Thymus (tissue), 11 donors: ENCODE measurements around the gene SOD3. TPM values are rescaled to one million over a fixed set of nuclear protein-coding genes. Genes with fewer than 3 reads are reported as not detected.

Experiments used
- DNase-seq, 9 donors: peaks; one replicate each; pipeline ENCODE4 v3.0.0-alpha.2; 2013; ENCODE audit warnings: low spot score in 9 of 9, low read depth in 6 of 9, missing footprints in 1 of 9
- H3K27ac ChIP-seq, 2 donors: one replicate each; pipeline ENCODE4 v1.5.1; 2013; ENCODE audit warnings: control low read depth in 1 of 2, low read depth in 1 of 2, low read length in 1 of 2, mild to moderate bottlenecking in 1 of 2, moderate library complexity in 1 of 2
- H3K27me3 ChIP-seq, 2 donors: one replicate each; pipeline ENCODE4 v1.5.1; 2013; ENCODE audit warnings: low read length in 1 of 2; ENCODE audit not compliant: control insufficient read depth in 2 of 2, insufficient read depth in 1 of 2
- H3K36me3 ChIP-seq, 2 donors: one replicate each; pipeline ENCODE4 v1.5.1; 2013; ENCODE audit warnings: low read length in 1 of 2, mild to moderate bottlenecking in 1 of 2, moderate library complexity in 1 of 2; ENCODE audit not compliant: control insufficient read depth in 2 of 2, insufficient read depth in 2 of 2
- H3K4me1 ChIP-seq, 2 donors: one replicate each; pipeline ENCODE4 v1.5.1; 2013; ENCODE audit warnings: low read length in 2 of 2; ENCODE audit not compliant: control insufficient read depth in 2 of 2, insufficient read depth in 2 of 2
- H3K4me3 ChIP-seq, 2 donors: one replicate each; pipeline ENCODE4 v1.5.1; 2013; ENCODE audit warnings: low read length in 2 of 2, control low read depth in 1 of 2, mild to moderate bottlenecking in 1 of 2
- H3K9me3 ChIP-seq, 2 donors: one replicate each; pipeline ENCODE4 v1.5.1; 2013; ENCODE audit warnings: low read length in 1 of 2, mild to moderate bottlenecking in 1 of 2; ENCODE audit not compliant: control insufficient read depth in 2 of 2, insufficient read depth in 1 of 2
- WGBS: extraction: QIAGEN DNeasy Blood & Tissue Kit; methylation state at CpG from one replicate; pipeline ENCODE4 v1.1.7; 2013; 5-methylcytosine and 5-hydroxymethylcytosine counted together
- polyA plus RNA-seq: library from polyadenylated mRNA; stranded (reverse); fragments of 200-250 nt; gene quantifications from one replicate; pipeline ENCODE4 v1.2.3, GENCODE V29; 2013
- total RNA-seq: library from RNA; stranded (reverse); fragments of 120-200 nt; gene quantifications from one replicate; pipeline ENCODE4 v1.2.4, GENCODE V29; 2013
- donor health status: healthy.

SOD3 gene
- total and polyA plus RNA-seq, 2 donors = 3.1 to 8.8 TPM

DNA sequence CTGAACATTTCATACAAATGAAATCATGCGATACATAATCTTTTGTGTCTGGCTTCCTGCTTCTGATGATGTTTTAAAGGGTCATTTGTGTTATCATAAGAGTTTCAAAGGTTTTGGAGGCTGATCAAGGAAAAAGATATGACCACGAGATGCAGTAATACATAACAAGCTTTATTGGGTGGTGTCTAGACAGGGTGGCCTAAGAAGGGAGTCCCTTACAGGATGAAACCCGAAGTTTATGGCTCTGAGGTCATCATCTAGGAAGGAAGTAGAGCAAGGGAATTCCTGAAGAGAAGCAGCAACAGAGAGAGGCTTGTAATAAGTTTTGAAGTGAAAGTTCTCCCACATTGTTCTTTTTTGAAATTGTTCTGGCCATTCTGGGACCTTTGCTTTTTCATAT is 40.8 kb upstream of the SOD3 start:
- 40% methylated on average over 3 of the region's 3 CpGs for WGBS
- no peaks in the 10 kb centered on the region for H3K27me3 ChIP-seq
- H3K27ac ChIP-seq = no peak overlapping the region
- H3K4me1 ChIP-seq = no peaks in the 10 kb centered on the region
- no peaks in the 10 kb centered on the region for H3K9me3 ChIP-seq
- no peaks in the 10 kb centered on the region for H3K36me3 ChIP-seq
- no peak overlapping the region for H3K4me3 ChIP-seq
- no peak for DNase-seq

DNA sequence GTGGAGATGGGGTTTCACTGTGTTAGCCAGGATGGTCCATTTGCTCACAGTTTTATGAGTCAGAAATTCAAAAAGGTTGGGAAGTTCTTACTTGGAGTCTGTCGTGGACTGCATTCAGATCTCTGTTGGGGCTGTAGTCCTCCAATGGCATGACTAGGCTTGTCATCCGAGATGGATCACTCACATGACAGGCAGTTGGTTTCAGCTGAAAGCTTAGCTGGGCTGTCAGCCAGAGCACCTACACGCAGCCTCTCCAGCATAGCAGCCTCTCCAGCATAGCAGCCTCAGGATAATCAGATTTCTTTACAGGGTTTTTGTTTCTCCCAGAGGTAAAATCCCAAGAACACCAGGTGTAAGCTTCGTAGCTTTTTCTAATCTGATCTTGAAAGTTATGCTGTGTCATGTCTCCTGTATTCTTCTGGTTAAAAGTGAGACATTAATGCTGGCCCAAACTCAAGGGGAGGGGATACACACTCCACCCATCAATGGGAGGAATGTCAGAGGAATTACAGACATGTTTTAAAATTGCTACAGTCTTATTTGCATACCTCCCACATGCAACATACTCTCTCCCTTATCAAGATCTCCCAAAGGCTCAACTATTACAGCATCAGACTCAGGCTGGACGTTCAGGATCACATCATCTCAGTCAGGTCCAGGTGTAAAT is 31.6 kb upstream of the SOD3 start:
- H3K4me1 ChIP-seq = peaks cover 0 to 2% of the 10 kb centered on the region in 2 donors
- H3K27ac ChIP-seq = peak overlapping the region in 1 of 2 donors; percentile 58
- H3K27me3 ChIP-seq = no peaks in the 10 kb centered on the region
- 83% methylated on average over 5 of the region's 5 CpGs for WGBS
- H3K4me3 ChIP-seq = no peak overlapping the region
- no peaks in the 10 kb centered on the region for H3K36me3 ChIP-seq
- H3K9me3 ChIP-seq = no peaks in the 10 kb centered on the region
- peak in 2 of 9 donors; percentile 8 to 25 for DNase-seq

DNA sequence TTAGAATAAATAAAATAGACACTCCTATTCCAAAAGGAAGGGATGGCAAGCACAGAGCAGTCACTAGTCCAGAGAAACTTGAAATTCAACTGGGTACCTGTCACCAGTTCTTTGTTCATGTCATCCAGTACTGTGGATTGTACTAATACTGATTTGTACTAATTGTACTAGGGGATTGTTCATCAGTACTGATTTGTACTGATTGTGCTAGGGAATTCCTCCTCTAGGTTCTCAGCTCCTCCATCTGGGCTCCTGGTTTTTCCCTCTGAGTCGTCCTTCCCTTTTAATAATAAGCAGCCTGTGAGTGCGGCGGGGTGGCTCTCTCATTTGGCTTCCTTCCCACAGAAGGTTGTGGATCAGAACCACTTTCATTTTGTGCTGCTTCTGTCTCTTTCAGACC is 31.0 kb upstream of the SOD3 start:
- Histone ChIP-seq H3K36me3 (no peaks in the 10 kb centered on the region), H3K27ac (peak overlapping the region; percentile 8 to 58), H3K4me1 (peaks cover 0 to 2% of the 10 kb centered on the region in 2 donors), H3K9me3 (no peaks in the 10 kb centered on the region), H3K27me3 (no peaks in the 10 kb centered on the region), H3K4me3 (no peak overlapping the region)
- 86% methylated on average over 3 of the region's 3 CpGs for WGBS
- DNase-seq = no peak

DNA sequence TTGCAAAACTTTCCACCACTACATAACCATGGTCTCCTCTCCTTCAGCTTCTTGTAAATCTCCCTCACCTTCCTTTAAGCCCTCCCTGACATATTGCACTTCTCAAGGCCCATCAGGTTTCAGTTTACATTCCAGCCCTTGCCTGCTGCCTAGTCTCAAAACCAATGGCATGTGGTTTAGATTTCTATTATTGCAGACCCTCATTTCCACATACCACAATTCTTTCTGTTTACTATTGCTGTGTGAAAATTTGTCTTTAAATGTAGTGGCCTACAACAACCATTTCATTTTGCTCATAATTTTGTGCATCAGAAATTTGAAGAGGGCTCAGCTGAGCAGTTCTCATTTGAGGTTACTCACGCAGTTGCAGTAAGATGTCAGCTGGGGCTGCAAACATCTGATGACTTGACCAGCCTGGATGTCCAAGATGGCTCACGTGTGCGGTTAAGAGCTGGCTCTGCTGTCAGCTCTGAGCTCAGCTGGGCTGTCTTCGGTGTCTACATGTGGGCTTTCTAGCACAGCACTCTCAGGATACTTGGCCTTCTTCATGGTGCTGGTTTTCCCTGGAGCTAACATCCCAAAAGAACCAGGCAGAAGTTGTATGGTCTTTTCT is 29.9 kb upstream of the SOD3 start:
- Histone ChIP-seq H3K27ac (no peak overlapping the region), H3K9me3 (no peaks in the 10 kb centered on the region), H3K4me3 (no peak overlapping the region), H3K27me3 (no peaks in the 10 kb centered on the region), H3K36me3 (no peaks in the 10 kb centered on the region), H3K4me1 (peaks cover 0 to 2% of the 10 kb centered on the region in 2 donors)
- no peak for DNase-seq
- WGBS = 96% methylated on average over 4 of the region's 4 CpGs

DNA sequence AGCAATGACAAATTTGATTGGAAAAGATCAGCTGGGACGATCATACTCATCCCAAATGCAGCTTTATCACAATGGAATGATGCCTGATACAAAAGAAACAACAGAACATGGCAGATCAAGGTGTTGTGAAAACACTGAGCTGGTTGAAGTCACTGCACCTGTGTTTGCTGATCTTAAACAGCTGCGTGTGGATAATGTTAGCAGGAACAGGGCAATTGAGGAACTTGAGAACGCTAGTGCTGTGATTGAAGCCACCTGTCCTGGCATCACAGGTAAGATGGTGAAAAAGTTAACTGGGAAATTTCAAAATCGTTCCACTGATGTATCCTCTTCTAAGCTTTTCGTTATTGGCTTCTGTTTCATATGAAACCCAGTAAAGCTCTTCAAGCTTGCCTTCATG is 27.4 kb upstream of the SOD3 start:
- no peak for DNase-seq
- no peaks in the 10 kb centered on the region for H3K36me3 ChIP-seq
- H3K27ac ChIP-seq = no peak overlapping the region
- no peak overlapping the region for H3K4me3 ChIP-seq
- no peaks in the 10 kb centered on the region for H3K9me3 ChIP-seq
- 88% methylated on average over 5 of the region's 5 CpGs for WGBS
- H3K27me3 ChIP-seq = no peaks in the 10 kb centered on the region
- peaks cover 0 to 2% of the 10 kb centered on the region in 2 donors for H3K4me1 ChIP-seq

DNA sequence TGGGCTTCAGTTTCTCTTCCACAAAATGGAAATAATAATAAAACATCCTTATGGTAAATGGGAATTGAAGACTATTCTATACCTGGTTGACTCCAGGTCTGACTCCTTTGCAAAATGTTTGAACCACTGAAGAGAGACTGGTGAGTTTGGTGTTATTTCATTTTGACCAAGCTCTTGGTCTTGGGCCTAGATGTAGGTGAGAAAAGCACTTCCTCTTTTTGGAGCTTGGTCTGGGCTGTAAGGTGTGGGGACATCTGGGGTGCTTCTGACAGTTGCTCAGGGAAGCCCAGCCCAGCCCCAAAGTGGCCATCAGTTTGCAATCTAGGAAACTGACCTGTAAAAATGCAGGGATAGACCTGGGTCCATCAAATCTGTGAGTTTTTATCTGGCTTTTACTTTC is 26.8 kb upstream of the SOD3 start:
- Histone ChIP-seq H3K4me1 (peaks cover 0 to 2% of the 10 kb centered on the region in 2 donors), H3K9me3 (no peaks in the 10 kb centered on the region), H3K27me3 (no peaks in the 10 kb centered on the region), H3K27ac (no peak overlapping the region), H3K36me3 (no peaks in the 10 kb centered on the region), H3K4me3 (no peak overlapping the region)
- DNase-seq = no peak

DNA sequence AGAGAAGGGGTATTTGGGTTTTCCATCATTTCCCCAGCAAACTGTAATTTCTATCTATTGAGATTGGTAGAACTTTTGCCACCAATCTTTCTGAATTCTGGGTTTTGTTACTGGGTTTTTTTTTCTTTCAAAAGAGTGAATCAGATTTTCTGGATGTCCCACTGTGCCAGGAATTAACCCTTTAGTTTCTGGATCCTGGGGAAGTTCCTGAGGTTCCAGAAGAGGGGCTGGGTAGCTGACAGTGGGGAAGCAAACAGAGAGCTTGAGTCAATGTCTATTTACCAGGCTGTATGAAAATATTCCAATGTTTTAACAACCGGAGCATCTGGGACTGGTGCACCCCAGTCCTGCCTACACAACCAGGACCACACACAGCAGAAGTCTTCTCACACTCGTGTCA is 25.8 kb upstream of the SOD3 start:
- WGBS = 94% methylated on average over 2 of the region's 2 CpGs
- Histone ChIP-seq H3K4me3 (no peak overlapping the region), H3K9me3 (no peaks in the 10 kb centered on the region), H3K4me1 (peaks cover 0 to 2% of the 10 kb centered on the region in 2 donors), H3K36me3 (no peaks in the 10 kb centered on the region), H3K27me3 (no peaks in the 10 kb centered on the region), H3K27ac (no peak overlapping the region)
- DNase-seq = no peak

DNA sequence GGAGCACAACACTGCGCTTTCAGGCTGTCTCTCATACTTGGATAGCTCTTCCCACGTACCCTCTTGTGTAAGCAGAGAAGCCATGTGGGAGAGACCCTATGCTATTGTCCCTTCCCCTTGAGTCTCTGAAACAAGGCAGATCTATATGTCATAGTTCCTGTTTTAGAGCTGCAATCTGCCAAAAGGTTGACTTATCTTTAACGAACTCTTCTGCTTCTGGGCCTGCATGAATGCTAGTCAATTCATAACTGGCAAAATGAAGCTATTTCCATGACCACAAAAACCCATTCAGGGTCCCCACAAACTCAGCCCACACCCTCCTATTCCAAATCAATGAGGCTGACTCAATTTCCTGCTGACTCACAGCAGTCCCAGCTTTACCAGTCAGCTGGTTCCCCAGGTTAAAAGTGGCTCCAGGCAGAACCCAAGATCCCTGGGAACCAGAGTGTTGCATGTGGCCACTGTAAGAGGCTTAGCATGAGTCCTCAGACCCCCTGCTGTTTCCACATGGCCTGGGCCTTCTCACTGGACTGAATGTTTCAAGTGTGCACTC is 25.3 kb upstream of the SOD3 start:
- no peak for DNase-seq
- Histone ChIP-seq H3K27ac (no peak overlapping the region), H3K36me3 (no peaks in the 10 kb centered on the region), H3K9me3 (no peaks in the 10 kb centered on the region), H3K27me3 (no peaks in the 10 kb centered on the region), H3K4me3 (no peak overlapping the region), H3K4me1 (peaks cover 0 to 2% of the 10 kb centered on the region in 2 donors)
- WGBS = 72% methylated on average over 3 of the region's 3 CpGs

DNA sequence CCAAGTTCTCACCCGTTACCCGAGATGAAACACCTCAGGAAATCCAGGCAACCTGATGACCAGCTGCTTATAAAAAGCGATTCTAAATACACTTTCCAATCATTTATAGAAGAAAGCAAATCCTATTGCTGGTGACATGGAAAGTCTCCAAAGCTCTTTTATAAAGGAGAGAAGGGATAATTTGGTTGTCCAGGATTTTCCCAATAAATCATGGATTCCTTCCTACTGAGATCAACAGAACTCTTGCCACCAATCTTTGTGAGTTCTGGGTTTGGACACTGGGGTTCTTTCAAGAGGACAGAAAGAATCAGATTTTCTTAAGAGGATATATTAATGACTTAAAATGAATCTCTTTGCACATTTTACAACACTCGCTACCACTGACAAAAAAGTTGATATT is 24.7 kb upstream of the SOD3 start:
- 95% methylated on average over 4 of the region's 4 CpGs for WGBS
- Histone ChIP-seq H3K27ac (no peak overlapping the region), H3K4me3 (no peak overlapping the region)

More for the DNA sequence above, 24.7 kb upstream of the SOD3 start:
- Histone ChIP-seq H3K27me3 (no peaks in the 10 kb centered on the region), H3K4me1 (peaks cover 0 to 2% of the 10 kb centered on the region in 2 donors), H3K9me3 (no peaks in the 10 kb centered on the region), H3K36me3 (no peaks in the 10 kb centered on the region)
- no peak for DNase-seq
